Activated naive CD8-positive, alpha-beta T cell treated with anti-CD3 and anti-CD28 coated beads, Interleukin-2, amount 50 U/mL, for 16 hours (primary cell): ENCODE measurements around the gene ARID1B.
A peak's percentile ranks its signal among the peaks of the same experiment; 100 is the strongest.
"Not testable (repeated sequence)": the region's sequence is repeated elsewhere in the genome, so short reads cannot be mapped to it uniquely, and the experiment has no call there.

Experiments
- DNase-seq: peaks from one replicate; pipeline ENCODE4 v3.0.0-alpha.2; 2020; ENCODE audit warnings: low read depth, low spot score

Gene ARID1B

DNA sequence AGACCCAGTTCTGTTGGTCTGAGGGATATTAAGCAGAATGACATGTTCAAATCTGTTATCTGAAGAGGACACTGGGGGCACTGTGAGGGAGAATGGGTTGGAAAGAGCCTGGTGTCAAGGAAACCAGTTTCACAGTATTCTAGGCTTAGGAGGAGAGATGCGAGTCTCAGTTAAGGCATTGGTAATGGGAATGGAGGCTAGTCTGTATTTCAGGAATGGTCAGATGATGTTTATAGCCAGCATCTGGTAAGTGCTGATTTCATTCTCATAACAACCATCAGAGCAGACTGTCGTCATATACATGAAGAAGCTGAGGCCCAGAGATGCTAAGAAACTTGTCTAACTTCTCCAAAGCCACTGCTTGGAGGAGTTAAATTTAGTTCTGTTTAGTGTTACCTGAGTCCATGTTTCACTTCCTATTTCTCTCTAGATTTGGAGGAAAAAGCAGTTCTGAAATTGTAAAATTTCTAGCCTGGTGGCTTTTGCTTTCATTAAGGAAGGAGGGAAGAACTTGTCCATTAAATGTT is 242.0 kb downstream of the ARID1B start:
- DNase-seq: no peak

DNA sequence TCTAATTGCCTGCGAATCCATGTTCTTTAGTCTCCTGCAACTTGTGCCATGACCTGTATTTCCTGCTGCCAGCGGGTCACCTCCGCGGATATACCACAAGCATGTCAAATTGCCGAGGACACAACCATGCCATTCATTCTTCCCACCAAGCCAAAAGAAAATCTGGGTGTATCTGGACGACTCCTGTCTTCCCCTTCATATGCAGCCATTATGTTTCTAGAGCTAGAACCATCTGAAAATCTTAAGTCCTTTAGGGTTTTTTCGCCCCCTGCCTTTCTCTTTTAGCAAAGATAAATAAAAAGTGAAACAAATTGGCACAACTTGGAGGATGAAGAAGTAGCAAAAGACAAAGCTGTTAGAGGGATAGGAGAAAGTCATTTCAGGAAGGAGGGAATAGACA is 242.6 kb downstream of the ARID1B start:
- no peak for DNase-seq

DNA sequence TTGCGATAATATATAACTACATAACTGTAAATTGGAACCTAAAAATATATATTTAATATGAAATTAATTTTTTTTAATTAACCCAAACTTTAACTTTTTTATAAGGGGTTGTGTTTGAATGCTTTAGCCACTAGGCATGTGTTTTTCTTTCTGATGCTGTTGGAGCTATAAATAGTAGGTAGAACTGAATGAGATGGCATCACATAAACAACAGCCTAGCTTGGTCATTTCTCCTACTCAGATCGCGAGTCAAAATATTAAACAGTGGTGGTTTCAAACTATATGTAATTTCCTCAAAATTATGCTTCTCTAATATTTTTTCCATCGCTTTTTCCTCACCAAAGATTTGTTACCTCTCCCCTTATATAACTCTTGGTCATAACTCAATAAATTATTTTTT is 243.2 kb downstream of the ARID1B start:
- no peak for DNase-seq

DNA sequence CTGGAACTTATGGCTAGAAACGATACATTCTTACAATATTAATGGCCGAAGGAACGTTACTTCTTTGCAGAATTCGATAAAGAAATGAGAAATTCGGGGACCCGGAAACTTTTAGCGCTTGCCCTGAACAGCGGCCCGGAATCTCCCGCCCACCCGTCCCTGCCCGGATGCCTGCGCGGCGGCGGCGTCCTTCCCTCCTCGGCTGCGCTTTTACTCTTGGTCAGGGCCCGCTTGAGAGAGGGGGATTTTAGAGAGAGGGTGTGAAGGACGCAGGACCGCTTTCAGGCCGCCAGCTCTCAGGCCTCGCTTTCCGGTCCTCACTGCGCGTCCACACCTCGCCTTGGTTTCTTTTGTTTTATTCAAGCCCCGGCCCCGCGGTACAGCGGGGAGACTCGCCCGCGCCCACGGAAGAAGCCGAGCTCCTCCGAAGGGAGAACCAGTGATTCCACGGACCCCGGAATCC is 243.7 kb downstream of the ARID1B start:
- DNase-seq: peak; percentile 32

DNA sequence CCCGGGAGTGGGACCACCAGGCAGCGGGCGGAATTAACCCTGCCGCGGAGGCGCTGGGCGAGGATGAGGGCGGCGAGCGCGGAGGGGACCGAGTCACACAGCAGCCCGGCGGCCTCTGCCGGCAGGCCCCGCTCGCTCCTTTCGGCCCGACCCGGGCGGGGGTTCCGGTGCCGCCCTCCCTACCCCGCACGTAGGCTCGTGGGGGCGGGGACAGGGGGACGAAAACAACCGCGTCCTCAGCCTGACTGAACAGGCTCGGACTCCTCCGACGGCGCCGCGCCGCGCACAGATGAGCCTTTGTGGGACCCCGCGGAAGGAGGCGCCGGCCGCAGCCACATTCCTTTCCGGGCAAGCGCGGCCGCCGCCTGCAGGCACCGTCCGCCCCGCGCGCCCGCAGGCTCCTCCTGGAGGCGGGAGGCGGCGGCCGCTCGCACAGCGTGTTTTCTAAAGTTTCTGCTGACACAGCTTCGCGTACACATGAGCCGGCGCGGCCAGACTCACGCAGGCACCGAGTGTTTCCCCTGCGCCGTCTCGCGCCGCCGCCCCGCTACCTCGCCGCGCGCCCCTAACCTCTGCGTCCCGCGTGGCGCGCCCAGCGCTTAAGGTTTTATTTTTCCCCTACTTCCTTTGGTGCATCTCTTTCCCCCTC is 244.3 kb downstream of the ARID1B start:
- DNase-seq: peak; percentile 65

DNA sequence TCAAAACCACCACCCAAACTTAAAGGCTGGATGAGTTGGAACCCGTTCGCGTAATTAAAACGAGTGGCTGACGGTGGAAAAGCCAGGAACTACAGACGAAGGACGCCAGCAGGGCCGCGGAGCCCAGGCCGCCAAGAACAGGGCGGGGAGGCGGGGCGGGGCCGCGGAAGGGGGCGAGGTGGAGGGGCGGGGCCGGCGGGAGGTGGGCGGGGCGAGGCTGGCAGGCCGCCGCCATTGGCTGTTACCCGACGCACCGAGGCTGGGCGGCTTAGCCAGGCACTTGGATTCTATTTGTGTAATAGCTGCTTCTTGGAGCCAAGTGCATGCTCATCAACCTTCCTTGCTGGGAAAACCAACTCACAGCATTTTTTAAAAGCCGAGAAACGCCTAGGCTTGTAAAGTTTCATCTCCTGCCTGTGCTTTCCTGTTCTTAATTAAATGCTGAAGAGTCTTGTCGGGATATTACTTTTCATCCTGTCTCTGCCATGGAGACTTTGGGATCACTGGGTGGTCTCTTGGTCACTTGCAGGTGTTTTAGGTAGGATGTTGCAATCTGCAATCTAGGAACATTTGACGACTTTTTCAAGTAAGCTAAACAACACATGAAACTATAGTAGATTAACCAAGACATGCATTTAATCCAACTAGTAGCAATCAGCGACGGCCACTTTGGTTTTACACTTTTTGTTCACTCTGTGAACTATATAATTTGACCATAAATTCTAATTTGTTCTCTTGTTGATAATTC is 245.0 kb downstream of the ARID1B start:
- DNase-seq: peak; percentile 52

DNA sequence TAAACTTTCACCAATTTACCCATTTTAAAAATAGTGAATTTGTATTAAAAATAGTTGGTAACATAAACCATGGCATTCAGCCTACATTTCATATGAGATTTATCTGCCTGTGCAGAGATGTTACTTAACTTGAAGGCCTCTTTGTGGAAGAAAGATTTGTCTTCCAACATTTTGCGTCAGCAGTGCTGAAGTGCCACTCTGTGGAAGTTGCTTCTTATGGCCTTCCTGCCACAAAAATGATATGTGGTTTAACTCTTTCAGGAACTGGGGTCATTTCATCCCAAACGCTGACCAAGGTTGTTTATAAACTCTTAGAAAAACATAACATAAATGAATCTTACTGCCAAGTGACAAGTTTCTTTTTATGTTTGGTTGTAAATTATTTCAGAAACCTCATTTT is 246.8 kb downstream of the ARID1B start:
- no peak for DNase-seq

DNA sequence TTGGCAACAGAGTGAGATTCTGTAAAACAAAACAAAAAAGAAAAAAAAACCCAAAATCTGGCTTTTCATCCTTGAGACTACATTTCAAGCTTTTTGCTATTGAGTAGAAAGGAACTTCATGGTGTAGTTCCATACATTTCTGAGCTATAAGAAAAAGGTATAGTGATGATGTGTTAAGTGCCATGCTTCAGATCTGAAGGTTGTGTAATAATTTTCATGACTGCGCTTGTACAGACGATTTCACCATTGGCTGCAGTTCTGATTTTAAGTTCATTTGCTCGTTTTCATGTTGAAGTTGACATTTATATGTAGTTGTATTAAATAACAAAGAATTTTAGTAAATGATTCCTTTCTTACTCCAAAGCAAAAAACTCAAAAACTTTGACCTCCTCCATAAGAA is 247.6 kb downstream of the ARID1B start:
- DNase-seq: no peak

DNA sequence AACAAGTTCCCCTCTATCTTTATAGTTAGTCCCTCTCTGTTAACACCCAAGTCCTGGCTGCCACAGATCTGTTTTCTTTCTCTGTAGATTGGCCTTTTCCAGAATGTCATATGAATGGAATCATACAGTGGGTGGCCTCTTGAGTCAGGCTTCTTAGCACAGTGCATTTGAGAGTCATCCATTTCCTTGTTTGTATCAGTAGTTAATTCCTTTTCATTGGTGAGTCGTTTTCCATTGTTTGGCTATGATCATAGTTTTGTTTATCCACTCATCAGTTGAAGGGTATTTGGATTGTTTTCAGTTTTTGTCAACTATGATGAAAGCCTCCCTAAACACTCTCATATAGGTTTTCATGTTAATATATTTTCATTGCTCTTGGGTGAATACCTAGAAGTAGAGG is 248.3 kb downstream of the ARID1B start:
- DNase-seq: no peak

DNA sequence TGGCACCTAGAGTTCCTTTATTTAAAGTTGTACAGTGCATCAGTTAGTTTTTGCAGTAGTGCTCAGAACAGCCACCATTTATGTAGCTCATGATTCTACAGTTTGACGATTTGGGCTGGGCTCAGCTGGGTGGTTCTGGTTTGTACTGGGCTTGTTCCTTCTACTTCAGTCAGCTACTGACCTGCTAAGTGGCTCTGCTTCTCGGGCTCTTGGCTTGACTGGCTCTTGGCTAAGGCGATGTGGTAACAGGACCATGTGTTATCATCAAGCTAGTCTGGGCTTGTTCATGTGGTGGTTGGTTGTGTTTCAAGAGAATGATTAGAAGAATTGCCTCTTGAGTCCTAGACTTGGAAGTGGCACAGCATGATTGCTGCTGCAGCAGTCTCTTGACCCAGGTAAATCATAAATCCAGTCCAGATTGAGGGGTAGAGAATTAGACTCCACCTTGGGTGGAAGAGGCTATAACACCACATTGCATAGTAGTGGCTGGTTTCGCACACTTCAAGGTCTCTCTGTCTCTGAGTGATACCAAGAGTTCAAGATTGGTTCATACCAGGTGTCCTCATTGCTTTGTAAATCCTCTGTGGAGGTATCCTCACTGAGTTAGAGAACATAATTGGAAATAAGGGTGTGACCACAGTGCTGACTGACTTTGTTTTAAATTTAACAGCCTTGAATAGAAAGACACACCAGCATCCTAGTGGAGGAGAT is 253.0 kb downstream of the ARID1B start:
- DNase-seq: no peak

DNA sequence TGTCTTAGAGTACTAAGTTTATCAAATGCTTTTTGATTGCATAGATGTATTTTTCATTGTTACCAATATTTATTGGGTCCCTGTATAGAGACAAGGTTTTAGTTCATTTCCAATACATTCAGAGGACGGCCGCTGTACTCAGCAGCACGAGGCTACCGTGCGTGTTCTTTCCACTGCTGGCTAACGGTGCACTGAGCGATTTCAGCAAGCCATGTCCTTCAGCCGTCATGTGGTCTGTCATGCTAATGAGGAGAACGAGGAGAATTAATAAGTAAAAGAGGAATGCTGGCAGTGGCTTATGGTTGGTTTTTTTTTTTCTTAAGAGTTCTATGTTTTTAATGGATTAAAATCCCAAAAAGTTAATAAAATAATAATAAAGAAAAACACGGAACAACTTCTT is 253.6 kb downstream of the ARID1B start:
- DNase-seq: no peak

DNA sequence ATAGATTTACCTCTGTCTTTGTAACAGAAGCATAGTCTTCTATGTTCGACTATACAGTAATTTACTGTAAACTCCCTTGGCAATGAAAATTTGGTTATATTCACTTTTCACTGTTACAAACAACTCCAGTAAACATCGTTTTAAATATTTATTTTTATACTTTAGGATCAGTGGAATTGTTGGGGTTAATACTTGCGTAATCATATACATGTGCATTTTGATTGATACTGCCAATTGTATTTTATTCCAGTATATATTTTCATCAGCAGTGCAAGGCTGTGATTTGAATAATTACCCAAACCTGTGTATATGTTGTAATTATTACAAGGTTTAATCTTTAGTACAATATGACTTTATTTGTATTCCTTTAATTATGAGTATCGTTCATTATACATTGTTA is 255.7 kb downstream of the ARID1B start:
- no peak for DNase-seq

DNA sequence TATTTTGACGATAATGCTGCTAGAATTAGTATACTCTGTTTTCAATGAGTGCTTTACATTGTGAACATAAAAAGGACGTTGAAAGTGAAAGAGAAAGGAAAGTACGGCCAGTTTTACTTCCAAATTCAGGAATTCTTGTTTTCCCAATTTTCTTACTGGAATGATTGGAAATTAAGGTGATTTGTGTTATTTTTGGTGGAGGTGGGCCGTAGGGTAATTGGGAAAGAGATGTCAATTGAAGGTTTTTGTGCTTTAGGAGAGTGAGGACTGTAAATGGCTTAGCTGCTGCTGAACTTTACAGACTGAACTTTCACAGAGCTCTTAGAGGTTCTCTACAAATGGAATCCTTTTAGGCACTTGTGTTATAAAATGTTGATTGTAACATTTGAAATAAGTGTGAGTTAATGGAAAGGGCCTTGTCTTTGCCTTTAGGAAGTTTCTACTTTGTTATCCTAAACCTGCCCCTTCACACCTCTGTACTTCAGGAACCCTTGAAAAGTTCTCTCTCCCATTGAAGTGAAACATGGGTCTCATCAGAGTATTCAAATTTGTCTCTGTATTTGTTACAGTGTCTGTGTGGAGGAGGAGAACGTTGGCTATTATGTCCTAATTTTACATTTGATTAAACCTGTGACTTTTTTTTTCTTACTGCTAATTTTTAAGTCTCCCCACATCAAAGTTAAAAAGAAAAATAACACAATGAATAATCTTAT is 256.4 kb downstream of the ARID1B start:
- no peak for DNase-seq

DNA sequence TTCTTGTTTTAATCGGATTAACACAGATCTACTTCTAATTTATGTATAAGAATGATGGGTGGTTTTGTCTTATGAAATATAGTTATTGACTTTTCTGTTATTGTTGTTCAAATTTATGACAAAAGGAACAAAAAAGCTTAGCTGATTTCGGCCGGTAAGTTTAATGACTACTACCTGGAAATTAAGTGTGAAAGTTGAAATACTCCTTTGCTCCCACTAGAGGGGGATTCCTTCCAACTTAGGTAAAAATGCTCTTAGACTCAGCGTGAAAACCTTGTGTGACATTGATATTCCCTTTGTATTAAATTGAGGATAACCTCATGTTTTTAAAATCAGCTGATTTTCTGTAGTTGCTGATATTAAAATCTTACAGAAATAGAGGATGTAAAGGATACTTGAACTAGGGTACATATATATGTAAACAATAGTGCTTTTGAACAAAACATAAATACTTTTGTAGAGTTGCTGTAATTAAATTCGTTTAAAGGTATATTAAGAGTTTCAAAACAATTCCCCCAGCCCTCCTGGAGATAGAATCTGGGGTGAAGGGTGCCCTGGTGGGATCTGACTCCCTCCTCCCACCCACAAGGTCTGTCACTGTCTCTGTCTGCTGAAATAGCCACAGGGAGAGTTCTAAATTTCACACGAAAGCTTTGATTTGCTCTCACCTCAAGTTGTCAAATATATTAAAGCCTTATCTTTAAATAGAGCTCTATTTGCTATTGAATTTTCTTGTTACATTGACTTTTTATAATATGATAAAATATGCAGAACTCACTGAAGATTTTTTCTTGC is 257.5 kb downstream of the ARID1B start:
- DNase-seq: no peak

DNA sequence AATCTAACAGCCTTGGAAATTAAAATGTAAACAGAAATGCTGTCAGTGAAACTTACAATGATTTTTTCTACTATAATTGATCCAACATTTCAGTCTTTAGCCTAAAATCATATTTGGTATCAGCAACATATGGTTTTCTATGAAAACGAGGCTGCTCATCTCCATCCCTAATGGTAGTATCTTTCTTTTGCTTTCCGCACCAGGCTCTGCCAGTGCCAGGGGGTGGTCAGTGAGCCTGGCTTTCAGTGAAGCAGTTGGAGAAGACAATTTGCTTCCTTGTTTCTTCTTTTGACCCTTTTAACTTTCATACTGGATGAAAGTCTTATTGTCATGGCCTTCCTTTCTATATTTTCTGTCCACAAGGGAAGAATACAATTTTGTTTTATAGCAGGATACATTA is 258.4 kb downstream of the ARID1B start:
- no peak for DNase-seq

DNA sequence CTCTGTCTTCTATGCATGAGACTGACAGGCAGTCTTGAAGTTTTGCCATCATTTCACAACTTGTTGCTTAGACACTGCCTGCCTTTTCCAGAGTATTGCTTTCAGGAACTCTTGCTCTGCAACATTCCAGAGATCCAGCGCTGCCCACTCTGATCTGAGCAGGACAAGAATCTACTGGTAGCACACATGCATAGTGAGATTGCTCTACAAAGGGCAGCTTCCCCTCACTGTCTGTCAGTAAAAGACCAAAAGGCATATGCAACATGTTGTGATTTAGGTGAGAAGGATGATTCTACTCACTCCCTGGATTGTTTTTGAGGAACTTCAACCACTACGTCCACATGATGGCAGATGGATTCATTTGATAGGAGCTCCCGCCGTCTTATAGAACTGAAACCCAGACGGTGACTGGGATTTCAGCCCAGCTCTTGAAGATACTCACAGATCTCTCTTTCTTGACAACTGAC is 259.1 kb downstream of the ARID1B start:
- no peak for DNase-seq

DNA sequence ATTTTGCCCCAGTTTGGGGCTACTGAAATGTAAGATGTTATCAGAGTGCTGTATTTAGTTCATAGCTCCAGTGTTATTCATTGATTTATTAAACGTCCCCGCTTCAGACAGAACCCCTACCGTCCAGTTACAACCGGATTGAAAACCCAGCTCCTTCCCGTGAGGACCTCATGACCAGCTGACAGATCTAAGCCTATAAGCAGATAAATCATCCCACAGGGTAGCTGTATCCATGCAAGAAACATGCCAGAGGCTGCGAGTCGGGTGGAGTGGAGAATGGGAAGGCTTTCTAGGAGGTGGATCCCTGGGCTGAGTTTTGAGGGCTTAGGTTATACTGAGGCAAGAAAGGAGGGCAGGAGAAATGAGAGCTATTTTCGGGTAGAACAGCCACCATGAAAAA is 260.0 kb downstream of the ARID1B start:
- no peak for DNase-seq

DNA sequence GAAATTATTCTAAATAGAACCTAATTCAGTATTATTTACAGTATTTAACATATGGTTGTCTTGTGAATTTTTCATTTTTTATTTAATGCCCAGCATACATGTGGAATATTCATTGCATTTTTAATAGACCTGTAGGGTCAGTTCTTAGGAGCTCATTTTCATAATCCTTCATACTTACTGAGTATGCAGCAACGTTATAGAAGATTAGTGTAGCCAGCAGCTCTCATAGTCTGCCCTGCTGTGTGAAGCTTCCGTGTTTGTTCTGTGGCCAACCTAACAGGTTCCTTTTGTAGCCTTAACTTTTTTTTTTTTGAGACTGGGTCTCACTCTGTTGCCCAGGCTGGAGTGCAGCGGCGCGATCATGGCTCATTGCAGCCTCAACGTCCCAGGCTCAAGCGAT is 261.4 kb downstream of the ARID1B start:
- no peak for DNase-seq

DNA sequence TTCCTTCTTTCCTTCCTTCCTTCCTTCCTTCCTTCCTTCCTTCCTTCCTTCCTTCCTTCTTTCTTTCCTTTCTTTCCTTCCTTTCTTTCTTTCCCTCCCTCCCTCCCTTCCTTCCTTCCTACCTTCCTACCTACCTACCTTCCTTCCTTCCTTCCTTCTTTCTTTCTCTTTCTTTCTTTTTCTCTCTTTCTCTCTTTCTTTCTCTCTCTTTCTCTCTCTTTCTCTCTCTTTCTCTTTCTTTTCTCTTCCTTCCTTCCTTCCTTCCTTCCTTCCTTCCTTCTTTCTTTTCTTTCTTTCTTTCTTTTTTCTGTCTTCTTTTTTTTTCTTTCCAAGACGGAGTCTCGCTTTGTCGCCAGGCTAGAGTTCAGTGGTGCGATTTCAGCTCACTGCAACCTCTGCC is 262.5 kb downstream of the ARID1B start:
- DNase-seq: not testable (repeated sequence)

DNA sequence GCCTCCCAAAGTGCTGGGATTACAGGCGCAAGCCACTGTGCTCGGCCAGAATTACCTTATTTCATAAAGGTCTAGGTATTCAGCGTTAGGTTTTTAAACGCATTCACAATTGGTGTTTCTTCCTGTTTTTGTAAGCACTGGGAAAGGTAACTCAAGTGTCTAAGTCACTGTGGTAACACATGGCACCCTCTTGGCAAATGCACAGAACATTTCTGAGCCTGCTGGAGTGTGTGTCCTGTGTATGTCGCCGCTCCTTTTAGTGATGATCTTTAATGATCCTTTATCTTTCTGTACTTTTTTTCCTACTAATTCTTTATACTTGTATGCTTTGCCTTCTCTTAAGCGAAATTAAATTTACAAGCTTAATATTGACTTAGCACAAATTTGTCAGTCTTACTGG is 263.0 kb downstream of the ARID1B start:
- no peak for DNase-seq
